Endothelial cell of umbilical vein (primary cell): Measurements from ENCODE around the gene ZNF248. TPM values are rescaled to one million over a fixed set of nuclear protein-coding genes. Genes with fewer than 3 reads are reported as not detected.

Source experiments
- BruUV-seq: library from RNA; stranded (reverse); fragments of 400-500 nt; replicated peaks from 2 replicates; lab custom pipeline; 2021; lab: Mats Ljungman, UMichigan
- CTCF ChIA-PET: fragments of 300-600, 350-600 bp; sonication (Branson Sonifier 250); formaldehyde crosslinking; loops from one replicate; lab custom pipeline; 2021; ENCODE audit warnings: antibody characterized with exemption, inconsistent platforms; lab: Charles Lee
- POLR2A ChIA-PET: fragments of 300-600, 350-600 bp; sonication (Branson Sonifier 250); formaldehyde crosslinking; loops from one replicate; lab custom pipeline; 2021; ENCODE audit warnings: antibody characterized with exemption, inconsistent platforms; lab: Charles Lee
- DNase-seq: peaks from one replicate; pipeline ENCODE4 v3.0.0-alpha.2; 2011; ENCODE audit warnings: low read depth, low spot score
- FAIRE-seq: peaks from 2 replicates; lab custom pipeline; 2011; peaks lifted over from hg19 to GRCh38; lab: Jason Lieb, UNC
- H2AFZ ChIP-seq: 2 replicates; pipeline ENCODE4 v1.6.0; 2012; ENCODE audit warnings: low read depth, low read length, control low read depth, inconsistent platforms
- H3K27ac ChIP-seq: 2 replicates; pipeline ENCODE4 v1.5.1; 2011; ENCODE audit warnings: low read depth, mild to moderate bottlenecking, control low read depth, low read length, moderate library complexity; ENCODE audit not compliant: insufficient read depth
- H3K27me3 ChIP-seq, 2 experiments: 2 replicates each; pipeline versions ENCODE4 v1.6.0 to v1.6.1; 2011; ENCODE audit warnings: low read length in 2 of 2, mixed read lengths in 1 of 2; ENCODE audit not compliant: control insufficient read depth in 2 of 2, insufficient read depth in 2 of 2
- H3K36me3 ChIP-seq, 2 experiments: 2 replicates in 1 of 2; 3 replicates in 1 of 2; pipeline ENCODE4 v1.5.1; 2011; ENCODE audit warnings: low read length in 2 of 2, mild to moderate bottlenecking in 1 of 2, moderate library complexity in 1 of 2; ENCODE audit not compliant: control insufficient read depth in 2 of 2, insufficient read depth in 2 of 2; ENCODE audit errors: extremely low read depth in 1 of 2
- H3K4me1 ChIP-seq: 3 replicates; pipeline ENCODE4 v1.5.1; 2011; ENCODE audit warnings: mild to moderate bottlenecking, low read length; ENCODE audit not compliant: control insufficient read depth, insufficient read depth; ENCODE audit errors: extremely low read depth
- H3K4me2 ChIP-seq: 2 replicates; pipeline ENCODE4 v1.6.1; 2011; ENCODE audit warnings: low read length, control low read depth, mixed read lengths; ENCODE audit not compliant: insufficient read depth
- H3K4me3 ChIP-seq, 3 experiments: fragments of 200-600 bp in 1 of 3; sonication (generic), shearing (Covaris generic) in 1 of 3; replicated peaks in 1 of 3; 2 replicates each; pipeline ENCODE4 v1.5.1; 2011 to 2016; ENCODE audit warnings: control low read depth in 3 of 3, low read length in 3 of 3, mild to moderate bottlenecking in 2 of 3, inconsistent platforms in 1 of 3, low read depth in 1 of 3, moderate library complexity in 1 of 3; ENCODE audit not compliant: insufficient read depth in 1 of 3
- H3K79me2 ChIP-seq: 2 replicates; pipeline ENCODE4 v1.6.0; 2012; ENCODE audit warnings: low read length, inconsistent platforms; ENCODE audit not compliant: control insufficient read depth, insufficient read depth
- H3K9ac ChIP-seq: replicated peaks from 2 replicates; pipeline ENCODE3; 2011; ENCODE audit warnings: low read length, control low read depth; ENCODE audit not compliant: insufficient read depth; ENCODE audit errors: extremely low read depth
- H3K9me1 ChIP-seq: replicated peaks from 3 replicates; pipeline ENCODE4 v1.6.0; 2011; ENCODE audit warnings: mild to moderate bottlenecking, low read length; ENCODE audit not compliant: control insufficient read depth, insufficient read depth; ENCODE audit errors: extremely low read depth
- H3K9me3 ChIP-seq: replicated peaks from 2 replicates; pipeline ENCODE4 v1.5.1; 2012; ENCODE audit warnings: low read length, inconsistent platforms; ENCODE audit not compliant: control insufficient read depth, insufficient read depth
- H4K20me1 ChIP-seq: replicated peaks from 2 replicates; pipeline ENCODE3; 2011; ENCODE audit warnings: mild to moderate bottlenecking, low read length; ENCODE audit not compliant: control insufficient read depth, insufficient read depth; ENCODE audit errors: extremely low read depth
- EZH2 ChIP-seq: IDR thresholded peaks from 2 replicates; pipeline ENCODE4 v1.6.1; 2012; ENCODE audit warnings: borderline replicate concordance, low read depth, mild to moderate bottlenecking, moderate library complexity, low read length, inconsistent platforms; ENCODE audit not compliant: severe bottlenecking
- FOS ChIP-seq: IDR thresholded peaks from 2 replicates; pipeline ENCODE4 v1.6.1; 2011; ENCODE audit warnings: mild to moderate bottlenecking, low read length, moderate library complexity, borderline replicate concordance; ENCODE audit not compliant: insufficient read depth
- GATA2 ChIP-seq: IDR thresholded peaks from 2 replicates; pipeline ENCODE4 v1.7.0; 2011; ENCODE audit warnings: low read depth, mild to moderate bottlenecking, moderate library complexity, mixed read lengths, low read length; ENCODE audit not compliant: insufficient read length, insufficient read depth
- JUN ChIP-seq: IDR thresholded peaks from 2 replicates; pipeline ENCODE4 v1.6.1; 2011; ENCODE audit warnings: borderline replicate concordance, low read depth; ENCODE audit not compliant: insufficient read length, insufficient read depth
- MYC ChIP-seq: IDR thresholded peaks from one replicate; pipeline ENCODE4 v1.6.1; 2011; ENCODE audit warnings: mild to moderate bottlenecking, low read depth, low read length
- POLR2A ChIP-seq: IDR thresholded peaks from 2 replicates; pipeline ENCODE4 v1.6.1; 2012; ENCODE audit warnings: low read depth, mild to moderate bottlenecking, control low read depth, low read length
- POLR2AphosphoS5 ChIP-seq: IDR thresholded peaks from 2 replicates; pipeline ENCODE4 v1.6.1; 2012; ENCODE audit warnings: low read depth, mild to moderate bottlenecking, control low read depth, low read length, moderate library complexity; ENCODE audit not compliant: insufficient read depth
- dilution Hi-C: fragments of 300-500 bp; cut with MboI; formaldehyde crosslinking; loops from one replicate; pipeline ENCODE4 v1.15.0; 2019; ENCODE audit warnings: low sequenced_read_pairs; ENCODE audit not compliant: extremely low pct_ligation_motif_present
- intact Hi-C: fragments of 100-400 bp; cut with micrococcal nuclease; formaldehyde crosslinking; loops from one replicate; pipeline ENCODE4 v1.10.0; 2022
- polyA plus RNA-seq, 4 experiments: library from polyadenylated mRNA; depleted of rRNA in 3 of 4; stranded (reverse) in 3 of 4; unstranded in 1 of 4; fragments of >200 nt; gene quantifications; 2 replicates each; pipeline versions ENCODE4 v1.2.1 to v1.2.3, GENCODE V29; 2011 to 2012; ENCODE audit warnings: missing spikeins in 1 of 4
- total RNA-seq: library from RNA; stranded (reverse); gene quantifications from 2 replicates; pipeline ENCODE4 v1.2.3, GENCODE V29; 2021
- TF ChIP-seq, protein P1 (sequence below), 2 donors: IDR thresholded peaks; 1 replicate in 1 of 2; 2 replicates in 1 of 2; pipeline ENCODE4 v1.5.1; 2011; ENCODE audit warnings: low read length in 2 of 2, mild to moderate bottlenecking in 2 of 2, moderate library complexity in 2 of 2, control low read depth in 1 of 2, inconsistent platforms in 1 of 2, low read depth in 1 of 2; ENCODE audit not compliant: insufficient read depth in 1 of 2; ENCODE audit errors: extremely low read depth in 1 of 2
- TF ChIP-seq, protein P2 (sequence below): IDR thresholded peaks from 2 replicates; pipeline ENCODE4 v1.6.1; 2011; ENCODE audit not compliant: insufficient read depth, insufficient read length

ZNF248 gene
- total and polyA plus RNA-seq, 2 donors (not counting 3 experiments of a cell fraction or from before 2014, with no cell fraction given) = 4.3 to 6.5 TPM

GRCh38 chr10:37763132-37763531, 94.3 kb downstream of the ZNF248 start:
- ChIA-PET CTCF (no interaction called here), POLR2A (no interaction called here)
- Histone ChIP-seq H3K79me2 (no peaks in the 10 kb centered on the region), H3K9me3 (no peaks in the 10 kb centered on the region), H3K4me1 (no peaks in the 10 kb centered on the region), H3K27me3 (no peaks in the 10 kb centered on the region), H4K20me1 (no peaks in the 10 kb centered on the region), H3K27ac (no peak overlapping the region), H3K9ac (no peak overlapping the region), H3K4me3 (no peak overlapping the region), H2AFZ (no peak overlapping the region), H3K9me1 (no peaks in the 10 kb centered on the region), H3K4me2 (no peak overlapping the region), H3K36me3 (no peaks in the 10 kb centered on the region)
- no peak for FAIRE-seq
- BruUV-seq = no TSS peak
- TF ChIP-seq EZH2 = no peak
- no peak for TF ChIP-seq POLR2A
- TF ChIP-seq, protein P1, sequence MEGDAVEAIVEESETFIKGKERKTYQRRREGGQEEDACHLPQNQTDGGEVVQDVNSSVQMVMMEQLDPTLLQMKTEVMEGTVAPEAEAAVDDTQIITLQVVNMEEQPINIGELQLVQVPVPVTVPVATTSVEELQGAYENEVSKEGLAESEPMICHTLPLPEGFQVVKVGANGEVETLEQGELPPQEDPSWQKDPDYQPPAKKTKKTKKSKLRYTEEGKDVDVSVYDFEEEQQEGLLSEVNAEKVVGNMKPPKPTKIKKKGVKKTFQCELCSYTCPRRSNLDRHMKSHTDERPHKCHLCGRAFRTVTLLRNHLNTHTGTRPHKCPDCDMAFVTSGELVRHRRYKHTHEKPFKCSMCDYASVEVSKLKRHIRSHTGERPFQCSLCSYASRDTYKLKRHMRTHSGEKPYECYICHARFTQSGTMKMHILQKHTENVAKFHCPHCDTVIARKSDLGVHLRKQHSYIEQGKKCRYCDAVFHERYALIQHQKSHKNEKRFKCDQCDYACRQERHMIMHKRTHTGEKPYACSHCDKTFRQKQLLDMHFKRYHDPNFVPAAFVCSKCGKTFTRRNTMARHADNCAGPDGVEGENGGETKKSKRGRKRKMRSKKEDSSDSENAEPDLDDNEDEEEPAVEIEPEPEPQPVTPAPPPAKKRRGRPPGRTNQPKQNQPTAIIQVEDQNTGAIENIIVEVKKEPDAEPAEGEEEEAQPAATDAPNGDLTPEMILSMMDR (IDR thresholded peaks at IDR 0.05; ENCODE audit: extremely low read depth in 1 of 2, insufficient read depth in 1 of 2, low read depth in 1 of 2, low read length in 2 of 2) = no peak
- TF ChIP-seq MYC = no peak
- TF ChIP-seq JUN = no peak
- TF ChIP-seq, protein P2, sequence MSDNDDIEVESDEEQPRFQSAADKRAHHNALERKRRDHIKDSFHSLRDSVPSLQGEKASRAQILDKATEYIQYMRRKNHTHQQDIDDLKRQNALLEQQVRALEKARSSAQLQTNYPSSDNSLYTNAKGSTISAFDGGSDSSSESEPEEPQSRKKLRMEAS = no peak
- no peak for TF ChIP-seq FOS
- TF ChIP-seq POLR2AphosphoS5 = no peak
- TF ChIP-seq GATA2 = no peak
- dilution Hi-C loops (no loop called here), intact Hi-C loops (no loop called here)
- DNase-seq = no peak
